ENCODE measurements around the gene GNB3.
"Not testable (repeated sequence)": the region's sequence is repeated elsewhere in the genome, so short reads cannot be mapped to it uniquely, and the experiment has no call there.

The GNB3 gene

DNA sequence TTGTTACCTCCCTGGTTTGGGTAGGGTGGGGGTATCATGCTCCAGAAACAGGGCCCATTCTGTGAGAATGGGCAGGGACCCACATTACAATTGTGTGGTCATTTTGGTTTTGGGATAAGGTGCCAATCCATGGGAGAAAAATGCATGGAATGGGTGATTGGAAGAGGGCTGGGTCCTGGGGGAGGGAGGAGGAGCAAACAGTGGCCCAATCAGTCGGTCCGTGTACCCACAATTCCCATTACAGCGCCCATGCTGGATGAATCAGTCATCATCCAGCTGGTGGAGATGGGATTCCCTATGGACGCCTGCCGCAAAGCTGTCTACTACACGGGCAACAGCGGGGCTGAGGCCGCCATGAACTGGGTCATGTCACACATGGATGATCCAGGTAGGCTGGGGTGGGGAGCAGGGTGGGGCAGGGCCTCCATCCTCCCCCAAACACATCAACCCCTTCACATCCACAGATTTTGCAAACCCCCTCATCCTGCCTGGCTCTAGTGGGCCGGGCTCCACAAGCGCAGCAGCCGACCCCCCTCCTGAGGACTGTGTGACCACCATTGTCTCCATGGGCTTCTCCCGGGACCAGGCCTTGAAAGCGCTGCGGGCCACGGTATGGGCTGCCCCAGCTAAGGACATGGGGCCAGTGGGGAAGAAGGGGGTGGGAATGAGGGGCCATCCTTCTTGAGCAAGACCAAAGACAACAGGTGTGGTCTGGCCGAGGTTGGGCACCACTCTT lies 23.0 kb downstream of the GNB3 start:
- no peak for DNase-seq

DNA sequence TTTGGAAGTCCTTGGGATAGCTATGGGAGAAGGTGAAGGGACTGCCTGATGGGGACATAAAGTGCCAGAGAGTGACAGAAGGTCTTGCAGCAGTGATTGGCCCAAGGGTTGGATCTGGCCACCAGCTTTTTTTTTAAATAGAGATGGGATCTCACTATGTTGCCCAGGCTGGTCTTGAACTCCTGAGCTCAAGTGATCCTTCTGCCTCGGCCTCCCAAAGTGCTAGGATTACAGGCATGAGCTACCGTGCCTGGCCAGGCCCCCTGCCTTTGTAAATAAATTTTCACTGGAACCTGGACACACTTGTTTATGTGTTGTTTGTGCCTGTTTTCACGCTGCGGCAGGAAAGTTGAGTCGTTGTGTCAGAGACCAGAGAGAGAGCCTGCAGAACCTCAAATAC lies 24.6 kb downstream of the GNB3 start:
- not testable (repeated sequence) for DNase-seq

DNA sequence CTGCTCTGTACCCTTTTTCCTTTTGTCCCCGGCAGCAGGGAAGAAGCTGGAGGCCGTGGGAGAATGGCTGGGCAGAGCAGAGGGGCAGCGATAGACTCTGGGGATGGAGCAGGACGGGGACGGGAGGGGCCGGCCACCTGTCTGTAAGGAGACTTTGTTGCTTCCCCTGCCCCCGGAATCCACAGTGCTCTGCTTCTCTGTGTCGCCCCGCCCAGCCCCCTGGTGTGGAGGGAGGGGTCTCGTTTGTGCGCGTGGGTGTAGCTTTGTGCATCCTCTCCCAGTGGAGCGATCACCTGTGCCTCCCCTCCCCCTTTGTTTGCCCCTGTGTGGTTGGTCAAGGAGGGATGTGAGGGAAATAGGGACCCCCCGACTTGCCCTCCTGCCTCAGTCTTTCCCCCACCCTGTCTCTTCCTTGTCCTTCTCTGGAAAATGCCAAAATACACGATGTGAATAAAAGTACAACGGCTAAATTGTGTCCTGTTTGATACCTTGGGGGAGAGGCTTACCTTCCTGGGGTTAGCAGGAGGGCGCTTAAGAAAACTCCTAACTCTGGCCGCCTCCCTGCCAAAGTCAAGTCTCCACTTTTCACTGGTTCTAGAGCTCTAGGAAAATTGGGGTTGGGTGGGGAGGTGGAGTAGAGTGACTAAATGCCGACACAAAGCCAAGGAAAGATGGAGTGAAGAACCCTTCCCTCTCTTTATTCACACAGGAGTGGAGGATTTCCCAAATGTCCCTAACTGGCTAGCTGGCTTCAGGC lies 25.6 kb downstream of the GNB3 start:
- DNase-seq: no peak

DNA sequence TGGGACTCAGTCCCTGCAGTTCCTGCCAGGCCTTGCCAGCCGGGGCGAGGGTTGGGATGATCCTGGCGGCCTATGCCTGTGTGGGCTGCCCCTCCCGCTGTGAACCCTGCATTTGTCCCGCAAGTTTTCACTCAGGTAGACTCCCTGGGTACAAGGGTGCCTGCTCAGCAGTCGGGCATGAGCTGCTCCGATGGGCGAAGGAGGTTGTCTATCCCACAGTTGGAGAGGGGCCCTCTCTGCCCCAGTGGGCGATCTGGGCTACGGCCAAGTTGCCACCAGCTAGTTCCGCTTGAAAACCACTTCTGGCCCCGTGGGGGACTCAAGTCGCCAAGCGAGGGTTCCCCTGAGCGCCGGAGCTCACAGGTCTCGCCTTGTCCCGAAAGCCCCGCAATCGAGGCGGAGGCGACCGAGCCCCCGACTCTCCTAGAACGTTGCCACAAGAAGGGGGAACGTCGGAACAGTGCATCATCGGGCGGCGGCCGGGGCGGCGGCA lies 26.2 kb downstream of the GNB3 start:
- DNase-seq: no peak

DNA sequence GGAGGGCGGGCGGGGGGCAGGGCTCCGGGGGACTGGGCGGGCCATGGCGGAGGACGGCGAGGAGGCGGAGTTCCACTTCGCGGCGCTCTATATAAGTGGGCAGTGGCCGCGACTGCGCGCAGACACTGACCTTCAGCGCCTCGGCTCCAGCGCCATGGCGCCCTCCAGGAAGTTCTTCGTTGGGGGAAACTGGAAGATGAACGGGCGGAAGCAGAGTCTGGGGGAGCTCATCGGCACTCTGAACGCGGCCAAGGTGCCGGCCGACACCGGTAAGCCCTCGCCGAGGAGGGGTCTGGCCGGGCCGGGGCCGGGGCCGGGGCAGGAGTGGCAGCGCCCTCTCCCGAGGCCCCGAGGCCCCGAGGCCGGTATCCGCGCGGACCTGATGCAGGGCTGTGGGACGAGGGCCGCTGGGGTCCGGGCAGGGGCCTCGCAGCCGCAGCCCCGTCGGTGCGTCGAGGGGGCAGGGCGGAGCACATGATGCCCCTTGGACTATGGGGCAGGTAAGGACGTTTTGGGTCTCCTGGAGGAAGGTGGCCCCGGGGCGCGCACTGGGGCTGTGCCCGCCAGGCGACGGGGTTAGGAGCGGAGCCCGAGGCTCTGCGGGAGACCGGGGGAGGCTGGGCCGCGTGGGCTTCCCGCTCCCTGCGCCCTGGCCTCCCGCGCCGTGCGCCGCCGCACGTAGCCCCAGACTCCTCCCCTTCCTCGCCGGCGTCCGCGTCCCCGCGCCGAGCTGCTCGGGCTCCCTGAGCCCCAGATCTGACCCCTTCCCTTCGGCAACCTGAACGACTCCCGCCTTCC lies 26.9 kb downstream of the GNB3 start, which contains the start of gene TPI1:
TPI1 (plus strand) TSS at position 119 of the 798 bp plus-strand sequence; CDS start at position 155, 36 bp downstream.
- no peak for DNase-seq

DNA sequence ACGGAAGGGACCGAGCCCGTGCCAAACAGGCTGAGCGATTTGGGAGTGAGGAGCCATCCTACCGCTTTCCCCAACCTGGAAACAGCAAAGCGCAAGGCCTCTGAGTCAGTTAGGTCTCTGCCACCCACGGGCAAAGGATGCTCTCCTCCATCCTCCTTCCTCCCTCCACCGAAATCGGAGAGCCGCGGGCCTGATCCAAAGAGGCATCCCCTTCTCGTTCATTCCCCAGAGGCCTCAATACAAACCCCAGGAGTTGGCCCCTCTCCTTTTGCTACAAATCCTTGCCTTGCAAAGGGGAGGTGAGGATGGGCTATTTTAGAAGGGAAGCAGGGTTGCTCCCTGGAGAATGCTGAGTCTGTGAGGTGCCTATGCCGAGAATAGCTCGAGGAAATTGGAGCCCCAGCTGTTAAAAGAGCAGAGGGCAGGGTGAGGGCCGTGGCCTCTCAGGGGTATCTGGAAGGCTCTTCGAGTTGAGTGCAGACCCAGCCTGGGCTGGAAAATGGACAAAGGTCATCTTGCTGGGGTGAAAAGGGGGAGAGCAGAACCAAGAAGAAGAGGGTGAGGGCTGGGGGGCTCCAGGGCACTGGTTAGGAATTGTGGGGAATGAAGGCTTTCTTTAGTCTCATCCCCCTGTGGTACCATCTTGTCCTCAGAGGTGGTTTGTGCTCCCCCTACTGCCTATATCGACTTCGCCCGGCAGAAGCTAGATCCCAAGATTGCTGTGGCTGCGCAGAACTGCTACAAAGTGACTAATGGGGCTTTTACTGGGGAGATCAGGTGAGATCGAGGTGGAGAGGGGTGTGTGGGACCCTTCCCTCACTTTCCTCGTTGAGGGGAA lies 27.7 kb downstream of the GNB3 start:
- DNase-seq: no peak

DNA sequence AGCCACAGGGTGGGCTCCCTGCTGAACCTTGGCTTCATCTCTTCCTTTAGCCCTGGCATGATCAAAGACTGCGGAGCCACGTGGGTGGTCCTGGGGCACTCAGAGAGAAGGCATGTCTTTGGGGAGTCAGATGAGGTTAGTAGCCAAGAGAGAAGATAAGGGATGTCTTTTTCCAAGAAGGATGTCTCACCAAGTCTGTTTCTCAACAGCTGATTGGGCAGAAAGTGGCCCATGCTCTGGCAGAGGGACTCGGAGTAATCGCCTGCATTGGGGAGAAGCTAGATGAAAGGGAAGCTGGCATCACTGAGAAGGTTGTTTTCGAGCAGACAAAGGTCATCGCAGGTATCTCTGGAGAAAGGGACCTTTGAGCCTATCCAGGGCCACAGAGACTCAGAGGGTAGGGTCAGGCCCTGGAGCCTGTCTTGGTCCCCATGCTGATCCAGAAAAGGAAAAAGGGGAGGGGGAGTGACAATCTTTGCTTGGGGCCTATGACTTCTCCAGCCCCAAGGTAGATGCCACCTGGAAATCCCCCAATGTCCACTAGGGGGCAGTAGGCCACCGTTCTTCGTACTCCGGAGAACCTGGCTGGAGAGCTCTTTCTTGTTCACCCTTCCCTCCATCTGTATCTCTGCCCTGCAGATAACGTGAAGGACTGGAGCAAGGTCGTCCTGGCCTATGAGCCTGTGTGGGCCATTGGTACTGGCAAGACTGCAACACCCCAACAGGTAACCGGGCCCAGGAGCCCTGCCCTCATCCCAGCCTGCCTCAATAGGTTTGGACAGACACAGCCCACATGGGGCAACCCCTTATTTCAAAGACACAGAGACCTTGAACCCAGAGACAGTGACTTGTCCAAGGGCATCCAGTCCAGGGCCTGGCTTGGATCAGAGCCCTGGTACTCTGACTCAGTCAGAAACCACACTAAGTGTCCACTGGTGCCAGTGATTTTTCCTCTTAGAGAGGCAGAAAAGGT lies 28.6 kb downstream of the GNB3 start:
- DNase-seq: no peak

DNA sequence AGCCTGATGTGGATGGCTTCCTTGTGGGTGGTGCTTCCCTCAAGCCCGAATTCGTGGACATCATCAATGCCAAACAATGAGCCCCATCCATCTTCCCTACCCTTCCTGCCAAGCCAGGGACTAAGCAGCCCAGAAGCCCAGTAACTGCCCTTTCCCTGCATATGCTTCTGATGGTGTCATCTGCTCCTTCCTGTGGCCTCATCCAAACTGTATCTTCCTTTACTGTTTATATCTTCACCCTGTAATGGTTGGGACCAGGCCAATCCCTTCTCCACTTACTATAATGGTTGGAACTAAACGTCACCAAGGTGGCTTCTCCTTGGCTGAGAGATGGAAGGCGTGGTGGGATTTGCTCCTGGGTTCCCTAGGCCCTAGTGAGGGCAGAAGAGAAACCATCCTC lies 29.6 kb downstream of the GNB3 start:
- DNase-seq: not testable (repeated sequence)

DNA sequence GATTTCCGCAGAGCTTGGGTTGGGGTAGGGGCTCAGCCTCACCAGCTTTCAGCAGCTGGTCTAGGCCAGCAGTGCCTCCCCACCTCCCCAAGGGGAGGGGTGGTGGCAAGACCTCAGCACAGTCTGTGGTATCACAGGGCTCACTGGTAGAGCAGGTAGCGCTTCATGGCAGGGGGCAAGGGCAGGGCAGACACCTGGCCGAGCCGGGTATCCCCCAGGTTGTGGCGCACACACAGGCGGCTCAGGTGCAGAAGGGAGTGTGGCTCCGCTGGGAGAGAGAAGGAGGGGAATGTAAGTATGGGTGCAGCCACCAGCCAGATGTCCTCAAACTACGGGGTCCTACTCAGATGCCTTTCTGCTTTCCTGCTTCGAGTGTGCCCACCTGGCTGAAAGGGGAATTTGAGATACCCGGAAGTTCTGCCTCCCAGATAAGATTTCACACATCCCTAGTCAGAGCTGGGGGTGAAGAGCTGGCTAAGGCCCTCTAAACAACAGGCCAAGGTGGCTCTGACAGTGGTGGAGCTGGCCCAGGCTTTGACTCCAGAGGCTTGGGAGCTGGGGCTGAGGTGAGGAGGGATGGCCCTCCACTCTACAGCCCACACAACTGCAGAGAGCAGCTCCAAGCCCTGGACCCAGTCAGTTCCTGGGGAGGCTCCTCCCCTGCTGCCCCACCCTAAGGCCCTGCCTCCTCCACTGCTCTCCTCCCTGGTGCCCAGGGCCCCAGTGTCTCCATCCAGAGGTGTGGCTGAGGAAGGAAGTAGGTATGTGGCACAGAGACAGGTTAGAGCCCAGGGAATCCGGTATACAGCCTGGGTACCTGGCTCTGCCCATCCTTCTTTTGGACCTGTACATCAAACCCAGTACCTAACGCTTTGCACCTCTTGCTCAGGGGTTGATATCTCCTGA lies 30.6 kb downstream of the GNB3 start:
- DNase-seq: no peak

DNA sequence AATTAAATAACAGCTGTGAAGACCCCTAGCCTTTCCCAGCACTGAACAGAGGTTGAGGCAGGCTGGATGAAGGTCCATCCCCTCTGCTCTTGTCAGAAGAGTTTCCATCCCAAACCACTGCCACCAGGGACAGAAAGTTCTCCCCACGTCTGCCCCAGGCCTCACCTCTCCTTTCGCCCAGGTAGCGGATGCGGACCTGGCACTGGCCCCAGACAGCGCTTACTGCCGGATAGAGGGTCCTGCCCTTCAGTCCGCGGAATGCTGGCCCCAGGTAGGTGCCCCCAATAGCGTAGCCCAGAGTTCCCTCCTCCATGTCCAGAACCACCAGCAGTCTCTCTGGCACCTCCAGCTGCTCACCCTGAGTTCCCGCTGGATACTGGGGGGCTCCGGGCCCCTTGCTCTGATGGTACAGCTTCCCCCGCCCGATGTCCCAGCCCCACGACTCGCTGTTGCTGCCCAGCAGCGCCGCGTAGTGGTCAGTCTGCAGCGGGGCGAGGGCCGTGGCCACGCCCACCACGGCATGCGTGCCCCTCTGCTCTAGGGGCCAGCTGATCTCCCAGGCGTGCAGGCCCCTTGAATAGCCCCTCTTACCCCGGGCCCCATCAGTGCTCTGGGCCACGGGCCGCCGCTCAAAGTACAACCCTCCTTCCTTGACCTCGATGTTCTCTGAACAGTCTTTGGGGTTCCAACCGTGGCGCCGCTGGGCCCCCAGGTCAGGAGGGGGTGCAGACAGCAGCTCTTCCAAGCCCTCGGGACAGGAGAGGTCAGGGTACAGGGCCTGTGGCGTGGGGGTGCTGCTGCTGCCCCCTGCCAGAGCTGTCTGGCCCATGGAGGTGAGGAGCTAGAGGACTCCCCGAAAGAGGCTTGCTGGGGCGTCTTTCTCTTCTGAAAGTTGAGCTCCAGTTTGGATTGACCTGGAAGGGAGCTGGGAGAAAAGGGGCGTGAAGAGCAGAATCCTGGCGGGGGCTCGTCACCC lies 31.6 kb downstream of the GNB3 start:
- DNase-seq: no peak

DNA sequence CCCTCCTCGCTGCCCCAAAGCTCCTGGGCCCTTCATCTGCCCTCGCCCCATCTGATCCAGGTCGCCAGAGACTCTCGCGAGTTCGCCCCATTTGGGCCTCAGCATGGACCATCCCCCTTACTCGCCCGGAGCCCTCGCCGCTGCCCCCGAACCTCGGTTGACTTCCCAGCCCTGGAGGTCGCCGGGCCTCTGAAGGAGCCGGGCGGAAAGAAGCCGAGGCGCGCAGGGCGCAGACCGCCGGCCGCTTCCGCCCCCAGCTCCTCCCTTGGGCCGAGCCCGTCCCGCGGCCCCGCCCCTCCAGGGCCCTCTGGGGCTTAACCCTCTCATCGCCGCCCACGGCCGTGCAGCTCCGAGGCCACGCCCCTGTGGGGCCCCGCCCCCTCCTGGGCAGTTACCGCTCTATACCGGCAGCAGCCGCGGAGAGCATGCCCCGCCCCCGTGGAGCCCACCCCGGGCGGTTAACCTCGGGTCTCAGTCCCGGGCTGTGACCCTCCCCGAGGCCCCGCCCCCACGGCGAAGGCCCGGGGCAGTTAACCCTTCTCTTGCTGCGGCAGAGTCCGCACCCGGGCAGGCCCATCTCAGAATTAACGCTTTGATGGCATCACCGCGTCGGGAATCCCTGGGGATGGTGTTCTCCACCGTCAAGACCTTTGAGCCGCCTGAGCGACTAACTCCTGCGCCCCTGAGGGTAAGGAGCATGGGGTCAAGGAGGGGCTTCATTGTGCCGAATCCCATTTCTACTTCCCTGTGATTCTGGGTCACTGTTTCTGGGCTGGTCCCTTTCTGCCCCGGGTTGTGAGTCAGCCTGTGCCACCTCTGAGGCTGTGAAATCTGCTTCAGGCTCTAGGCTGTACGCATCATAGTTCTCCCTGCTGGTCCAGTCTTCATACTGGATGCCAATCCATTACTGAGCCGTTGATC lies 32.6 kb downstream of the GNB3 start, which contains the start of gene SPSB2:
SPSB2 (minus strand) TSS at position 210 of the 921 bp plus-strand sequence. CDS start 402 bp downstream, outside the sequence.
- DNase-seq: peak; percentile 55

DNA sequence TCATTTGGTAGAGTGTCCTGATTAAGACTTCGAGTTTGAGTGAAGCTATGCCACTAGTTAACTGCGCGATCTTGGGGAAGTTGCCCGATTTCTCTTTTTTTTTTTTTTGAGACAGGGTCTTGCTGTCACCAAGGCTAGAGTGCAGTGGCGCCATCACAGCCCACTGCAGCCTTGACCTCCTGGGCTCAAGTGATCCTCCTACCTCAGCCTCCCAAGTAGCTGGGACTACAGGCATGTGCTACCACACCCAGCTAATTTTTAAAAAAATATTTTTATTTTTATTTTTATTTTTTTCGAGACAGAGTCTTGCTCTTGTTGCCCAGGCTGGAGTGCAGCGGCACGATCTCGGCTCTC lies 33.3 kb downstream of the GNB3 start:
- DNase-seq: not testable (repeated sequence)

DNA sequence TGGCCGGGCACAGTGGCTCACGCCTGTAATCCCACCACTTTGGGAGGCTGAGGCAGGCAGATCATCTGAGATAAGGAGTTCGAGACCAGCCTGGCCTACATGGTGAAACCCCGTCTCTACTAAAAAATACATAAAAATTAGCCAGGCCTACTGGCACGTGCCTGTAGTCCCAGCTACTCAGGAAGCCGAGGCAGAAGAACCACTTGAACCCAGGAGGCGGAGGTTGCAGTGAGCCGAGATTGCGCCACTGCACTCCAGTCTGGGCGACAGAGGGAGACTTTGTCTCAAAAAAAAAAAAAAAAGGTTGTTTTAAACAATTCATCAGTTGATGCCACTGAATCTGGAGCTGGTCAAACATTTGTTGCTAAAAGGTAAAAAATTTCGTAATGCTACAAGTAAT lies 39.1 kb downstream of the GNB3 start:
- DNase-seq: not testable (repeated sequence)

DNA sequence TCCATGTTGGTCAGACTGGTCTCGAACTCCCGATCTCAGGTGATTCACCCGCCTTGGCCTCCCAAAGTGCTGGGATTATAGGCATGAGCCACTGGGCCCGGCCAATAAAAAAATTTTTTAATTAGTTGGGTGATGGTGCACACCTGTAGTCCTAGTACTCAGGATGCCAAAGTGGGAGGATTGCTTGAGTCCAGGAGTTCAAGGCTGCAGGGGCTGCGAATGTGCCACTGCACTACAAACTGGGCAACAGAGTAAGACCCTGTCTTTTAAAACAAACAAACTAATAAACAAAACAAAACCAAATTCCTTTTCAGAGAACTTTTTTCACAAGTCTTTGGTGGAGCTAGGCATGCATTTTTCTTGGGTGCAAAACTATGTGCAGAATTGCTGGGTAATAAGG lies 42.5 kb downstream of the GNB3 start:
- DNase-seq: no peak

DNA sequence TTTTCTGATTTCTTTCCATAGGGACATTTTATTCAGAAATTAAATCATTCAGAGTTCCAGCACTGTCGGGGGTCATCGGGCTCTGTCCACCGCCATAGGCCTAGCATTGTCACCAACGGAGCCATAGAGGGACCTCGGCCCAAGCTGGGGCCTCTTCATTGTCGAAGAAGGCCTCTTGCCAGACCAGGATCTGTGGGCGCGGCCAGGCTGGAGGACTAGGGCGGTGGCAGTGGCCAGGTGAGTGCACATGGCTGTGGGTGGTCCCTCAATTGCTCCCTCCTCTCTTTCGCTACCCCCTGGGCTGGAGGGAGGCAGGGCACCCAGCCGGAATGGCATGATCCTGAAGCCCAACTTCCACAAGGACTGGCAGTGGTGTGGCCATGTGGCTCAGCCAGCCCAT lies 43.0 kb downstream of the GNB3 start:
- no peak for DNase-seq

DNA sequence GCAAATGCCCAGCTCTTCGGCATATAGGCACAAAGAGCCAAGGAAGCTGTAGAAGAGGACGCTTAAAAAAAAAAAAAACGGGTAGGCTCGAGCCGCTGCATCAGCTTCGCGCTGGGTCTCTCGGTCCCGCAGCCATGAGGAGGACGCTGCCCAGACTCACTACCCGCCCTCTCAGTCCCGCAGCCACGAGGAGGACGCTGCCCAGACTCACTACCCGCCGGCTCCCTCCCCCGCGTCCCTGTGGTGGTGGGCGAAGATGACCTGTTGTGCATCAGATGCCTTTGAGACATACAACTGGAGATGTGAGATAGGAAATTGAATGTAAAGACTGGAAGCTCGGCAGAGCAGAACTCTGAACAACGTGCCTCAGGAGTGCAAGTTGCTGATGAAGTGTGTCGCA lies 43.8 kb downstream of the GNB3 start:
- DNase-seq: no peak

DNA sequence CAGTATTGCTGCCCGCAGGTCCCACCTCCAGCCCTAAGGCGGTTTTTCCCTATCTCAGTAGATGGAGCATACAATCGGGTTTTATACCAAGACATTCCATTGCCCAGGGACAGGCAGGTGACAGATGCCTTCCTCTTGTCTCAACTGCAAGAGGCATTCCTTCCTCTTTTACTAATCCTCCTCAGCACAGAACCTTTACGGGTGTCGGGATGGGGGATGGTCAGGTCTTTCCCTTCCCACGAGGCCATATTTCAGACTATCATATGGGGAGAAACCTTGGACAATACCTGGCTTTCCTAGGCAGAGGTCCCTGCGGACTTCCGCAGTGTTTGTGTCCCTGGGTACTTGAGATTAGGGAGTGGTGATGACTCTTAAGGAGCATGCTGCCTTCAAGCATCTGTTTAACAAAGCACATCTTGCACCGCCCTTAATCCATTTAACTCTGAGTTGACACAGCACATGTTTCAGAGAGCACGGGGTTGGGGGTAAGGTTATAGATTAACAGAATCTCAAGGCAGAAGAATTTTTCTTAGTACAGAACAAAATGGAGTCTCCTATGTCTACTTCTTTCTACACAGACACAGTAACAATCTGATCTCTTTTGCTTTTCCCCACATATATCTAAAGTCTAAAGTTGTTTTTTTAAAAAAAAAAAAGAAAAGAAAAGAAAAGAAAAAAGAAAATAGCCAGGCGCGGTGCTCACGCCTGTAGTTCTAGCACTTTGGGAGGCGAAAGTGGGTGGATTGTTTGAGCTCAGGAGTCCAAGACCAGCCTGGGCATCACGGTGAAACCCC lies 45.7 kb downstream of the GNB3 start:
- DNase-seq: not testable (repeated sequence)
